H9 (cell line): ENCODE results near the gene INSL3. TPM values are rescaled to one million over a fixed set of nuclear protein-coding genes. Genes with fewer than 3 reads are reported as not detected.

Source experiments
- DNase-seq: peaks from one replicate; pipeline ENCODE4 v3.0.0-alpha.2; 2017
- H2AFZ ChIP-seq: one replicate; pipeline ENCODE4 v1.6.1; 2013; ENCODE audit warnings: mild to moderate bottlenecking, low read length, control low read depth, moderate library complexity
- H2AK5ac ChIP-seq: 2 replicates; pipeline ENCODE4 v1.6.1; 2013; ENCODE audit warnings: low read length, control low read depth, mixed read lengths; ENCODE audit not compliant: insufficient read length
- H2BK120ac ChIP-seq: one replicate; pipeline ENCODE4 v1.6.1; 2013; ENCODE audit warnings: low read depth, mild to moderate bottlenecking, low read length, control low read depth, inconsistent platforms; ENCODE audit not compliant: poor library complexity, severe bottlenecking
- H2BK12ac ChIP-seq: 2 replicates; pipeline ENCODE4 v1.6.1; 2013; ENCODE audit warnings: low read length, control low read depth, mixed read lengths, low read depth; ENCODE audit not compliant: insufficient read length
- H2BK15ac ChIP-seq: 2 replicates; pipeline ENCODE4 v1.6.1; 2013; ENCODE audit warnings: low read depth, low read length, control low read depth
- H2BK20ac ChIP-seq: one replicate; pipeline ENCODE4 v1.6.1; 2013; ENCODE audit warnings: low read depth, mild to moderate bottlenecking, low read length, control low read depth, inconsistent platforms; ENCODE audit not compliant: poor library complexity, severe bottlenecking
- H2BK5ac ChIP-seq: 2 replicates; pipeline ENCODE4 v1.6.1; 2013; ENCODE audit warnings: low read length, control low read depth, mixed read lengths; ENCODE audit not compliant: insufficient read length
- H3K14ac ChIP-seq: 2 replicates; pipeline ENCODE4 v1.6.1; 2013; ENCODE audit warnings: low read length, control low read depth; ENCODE audit not compliant: insufficient read depth
- H3K18ac ChIP-seq: 2 replicates; pipeline ENCODE4 v1.6.1; 2013; ENCODE audit warnings: low read depth, mild to moderate bottlenecking, mixed read lengths, low read length, control low read depth; ENCODE audit not compliant: insufficient read length
- H3K23ac ChIP-seq: 2 replicates; pipeline ENCODE4 v1.6.1; 2013; ENCODE audit warnings: low read length, control low read depth, mixed read lengths, low read depth; ENCODE audit not compliant: insufficient read length
- H3K23me2 ChIP-seq: 2 replicates; pipeline ENCODE4 v1.6.1; 2013; ENCODE audit warnings: low read depth, mild to moderate bottlenecking, mixed read lengths, low read length, control low read depth; ENCODE audit not compliant: insufficient read length, poor library complexity, severe bottlenecking
- H3K27ac ChIP-seq: 2 replicates; pipeline ENCODE4 v1.5.1; 2013; ENCODE audit warnings: low read length, control low read depth, mixed read lengths, low read depth; ENCODE audit not compliant: insufficient read length
- H3K27me3 ChIP-seq: 2 replicates; pipeline ENCODE4 v1.6.1; 2013; ENCODE audit warnings: low read length, control low read depth, inconsistent platforms; ENCODE audit not compliant: insufficient read depth
- H3K4ac ChIP-seq: 2 replicates; pipeline ENCODE4 v1.6.1; 2013; ENCODE audit warnings: low read depth, mild to moderate bottlenecking, control low read depth, inconsistent platforms, low read length, moderate library complexity
- H3K4me1 ChIP-seq: 2 replicates; pipeline ENCODE4 v1.6.1; 2013; ENCODE audit warnings: low read length, control low read depth, inconsistent platforms; ENCODE audit not compliant: insufficient read depth
- H3K4me2 ChIP-seq: 2 replicates; pipeline ENCODE4 v1.6.1; 2013; ENCODE audit warnings: low read length, control low read depth, mixed read lengths; ENCODE audit not compliant: insufficient read length, insufficient read depth
- H3K56ac ChIP-seq: 2 replicates; pipeline ENCODE4 v1.6.1; 2013; ENCODE audit warnings: low read depth, mild to moderate bottlenecking, mixed read lengths, low read length, control low read depth; ENCODE audit not compliant: insufficient read length
- H3K79me1 ChIP-seq: 2 replicates; pipeline ENCODE4 v1.6.1; 2013; ENCODE audit warnings: low read depth, mild to moderate bottlenecking, moderate library complexity, low read length, control low read depth, inconsistent platforms; ENCODE audit not compliant: insufficient read depth, poor library complexity, severe bottlenecking
- H3K79me2 ChIP-seq: 2 replicates; pipeline ENCODE4 v1.6.1; 2013; ENCODE audit warnings: low read length, control low read depth, inconsistent platforms; ENCODE audit not compliant: insufficient read depth
- H3K9ac ChIP-seq: 2 replicates; pipeline ENCODE4 v1.6.1; 2013; ENCODE audit warnings: low read length, control low read depth, mixed read lengths; ENCODE audit not compliant: insufficient read length; ENCODE audit errors: extremely low read depth
- H3K9me3 ChIP-seq: one replicate; pipeline ENCODE4 v1.6.1; 2013; ENCODE audit warnings: low read depth, low read length, inconsistent platforms; ENCODE audit not compliant: control insufficient read depth
- H3T11ph ChIP-seq: one replicate; pipeline ENCODE4 v1.6.1; 2013; ENCODE audit warnings: mild to moderate bottlenecking, low read length, control low read depth, inconsistent platforms
- H4K20me1 ChIP-seq: one replicate; pipeline ENCODE4 v1.6.1; 2013; ENCODE audit not compliant: control insufficient read depth, insufficient read length, insufficient read depth
- H4K5ac ChIP-seq: 2 replicates; pipeline ENCODE4 v1.6.1; 2013; ENCODE audit warnings: low read depth, mild to moderate bottlenecking, mixed read lengths, low read length, control low read depth; ENCODE audit not compliant: insufficient read length
- H4K8ac ChIP-seq: replicated peaks from 2 replicates; pipeline ENCODE4 v1.6.1; 2013; ENCODE audit warnings: low read length, control low read depth, mixed read lengths, low read depth; ENCODE audit not compliant: insufficient read length
- H4K91ac ChIP-seq: 2 replicates; pipeline ENCODE4 v1.6.1; 2013; ENCODE audit warnings: low read depth, mild to moderate bottlenecking, moderate library complexity, mixed read lengths, low read length, control low read depth; ENCODE audit not compliant: insufficient read length
- H3K27ac Mint-ChIP-seq, 3 experiments: 2 replicates in 2 of 3; 3 replicates in 1 of 3; pipeline ENCODE4 v1.8.0; 2020 to 2021; ENCODE audit warnings: mixed read lengths in 3 of 3, mild to moderate bottlenecking in 1 of 3, moderate library complexity in 1 of 3
- H3K27me3 Mint-ChIP-seq: 2 replicates; pipeline ENCODE4 v1.8.0; 2021; ENCODE audit warnings: low read depth, mild to moderate bottlenecking, moderate library complexity, mixed read lengths
- H3K36me3 Mint-ChIP-seq, 3 experiments: 2 replicates in 2 of 3; 3 replicates in 1 of 3; pipeline ENCODE4 v1.8.0; 2020 to 2021; ENCODE audit warnings: low read depth in 3 of 3, mixed read lengths in 3 of 3; ENCODE audit not compliant: insufficient read depth in 1 of 3
- H3K4me1 Mint-ChIP-seq, 2 experiments: 2 replicates each; pipeline ENCODE4 v1.8.0; 2020; ENCODE audit warnings: mixed read lengths in 2 of 2
- H3K4me3 Mint-ChIP-seq, 2 experiments: 2 replicates in 1 of 2; 3 replicates in 1 of 2; pipeline ENCODE4 v1.8.0; 2020 to 2021; ENCODE audit warnings: mild to moderate bottlenecking in 2 of 2, mixed read lengths in 2 of 2, moderate library complexity in 1 of 2
- H3K9me3 Mint-ChIP-seq, 2 experiments: 2 replicates in 1 of 2; 3 replicates in 1 of 2; pipeline ENCODE4 v1.8.0; 2020; ENCODE audit warnings: mild to moderate bottlenecking in 2 of 2, mixed read lengths in 2 of 2, moderate library complexity in 1 of 2
- WGBS: extraction: QIAGEN DNeasy Blood & Tissue Kit; methylation state at CpG from one replicate; pipeline ENCODE4 v1.1.7; 2013; ENCODE audit warnings: missing lambda C conversion rate, low lambda C conversion rate, mixed read lengths; ENCODE audit not compliant: insufficient read length; ENCODE audit errors: extremely low coverage; 5-methylcytosine and 5-hydroxymethylcytosine counted together
- total RNA-seq: library from RNA; stranded (reverse); gene quantifications from 2 replicates; pipeline ENCODE4 v1.2.1, GENCODE V29; 2021
- TF ChIP-seq, protein P1 (sequence below): fragments of 200-600 bp; sonication (generic); conservative IDR thresholded peaks from 3 replicates; pipeline ENCODE4 v1.8.0; 2021; ENCODE audit warnings: antibody characterized with exemption, mild to moderate bottlenecking

The INSL3 gene
- total RNA-seq, 1 experiment from 2014 or later = 0.63 TPM

GRCh38 chr19:17806945-17807344 lies 14.4 kb downstream of the INSL3 start:
- H3K4me2 ChIP-seq = no peak overlapping the region
- H4K5ac ChIP-seq = no peak overlapping the region
- no peak overlapping the region for H2AK5ac ChIP-seq
- H3K9me3 Mint-ChIP-seq = no peaks in the 10 kb centered on the region; a peak in 1 of 5 replicates
- H3K4ac ChIP-seq = no peak overlapping the region
- no peak overlapping the region for H3T11ph ChIP-seq
- no peak overlapping the region for H3K27ac Mint-ChIP-seq
- no peak overlapping the region for H3K9ac ChIP-seq
- no peaks in the 10 kb centered on the region for H3K23me2 ChIP-seq
- no peak overlapping the region for H3K27ac ChIP-seq
- H3K27me3 ChIP-seq = no peaks in the 10 kb centered on the region
- no peaks in the 10 kb centered on the region for H3K36me3 Mint-ChIP-seq
- no peak overlapping the region for H2BK20ac ChIP-seq
- no peak overlapping the region for H2AFZ ChIP-seq
- no peak overlapping the region for H2BK12ac ChIP-seq
- no peak for DNase-seq
- peaks cover 1% of the 10 kb centered on the region for H3K27me3 Mint-ChIP-seq
- no peaks in the 10 kb centered on the region for H3K9me3 ChIP-seq
- no peak overlapping the region for H2BK5ac ChIP-seq
- H4K8ac ChIP-seq = no peak overlapping the region
- H3K4me1 ChIP-seq = no peaks in the 10 kb centered on the region
- H4K20me1 ChIP-seq = no peaks in the 10 kb centered on the region
- no peak overlapping the region for H2BK120ac ChIP-seq
- WGBS = no CpG with 5 or more reads among the region's 3 CpGs
- H3K14ac ChIP-seq = no peak overlapping the region
- TF ChIP-seq, protein P1, sequence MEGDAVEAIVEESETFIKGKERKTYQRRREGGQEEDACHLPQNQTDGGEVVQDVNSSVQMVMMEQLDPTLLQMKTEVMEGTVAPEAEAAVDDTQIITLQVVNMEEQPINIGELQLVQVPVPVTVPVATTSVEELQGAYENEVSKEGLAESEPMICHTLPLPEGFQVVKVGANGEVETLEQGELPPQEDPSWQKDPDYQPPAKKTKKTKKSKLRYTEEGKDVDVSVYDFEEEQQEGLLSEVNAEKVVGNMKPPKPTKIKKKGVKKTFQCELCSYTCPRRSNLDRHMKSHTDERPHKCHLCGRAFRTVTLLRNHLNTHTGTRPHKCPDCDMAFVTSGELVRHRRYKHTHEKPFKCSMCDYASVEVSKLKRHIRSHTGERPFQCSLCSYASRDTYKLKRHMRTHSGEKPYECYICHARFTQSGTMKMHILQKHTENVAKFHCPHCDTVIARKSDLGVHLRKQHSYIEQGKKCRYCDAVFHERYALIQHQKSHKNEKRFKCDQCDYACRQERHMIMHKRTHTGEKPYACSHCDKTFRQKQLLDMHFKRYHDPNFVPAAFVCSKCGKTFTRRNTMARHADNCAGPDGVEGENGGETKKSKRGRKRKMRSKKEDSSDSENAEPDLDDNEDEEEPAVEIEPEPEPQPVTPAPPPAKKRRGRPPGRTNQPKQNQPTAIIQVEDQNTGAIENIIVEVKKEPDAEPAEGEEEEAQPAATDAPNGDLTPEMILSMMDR = no peak
- H3K18ac ChIP-seq = no peak overlapping the region
- no peak overlapping the region for H3K23ac ChIP-seq
- H3K56ac ChIP-seq = no peak overlapping the region
- H3K4me1 Mint-ChIP-seq = no peaks in the 10 kb centered on the region
- H4K91ac ChIP-seq = no peak overlapping the region
- no peak overlapping the region for H3K4me3 Mint-ChIP-seq
- no peaks in the 10 kb centered on the region for H3K79me2 ChIP-seq
- no peaks in the 10 kb centered on the region for H3K79me1 ChIP-seq
- no peak overlapping the region for H2BK15ac ChIP-seq
